ENCODE data around the gene MAML3.

The MAML3 gene

GRCh38 chr4:139838811-139839210, 315.2 kb downstream of the MAML3 start:
- no peak overlapping the region for H3K4me3 ChIP-seq (replicated peaks; ENCODE audit: low read depth, low read length)
- no peak for TF ChIP-seq CTCF (IDR thresholded peaks at IDR 0.05; ENCODE audit: low read depth, low read length, missing control alignments)
- no peak for DNase-seq (ENCODE audit: extremely low read depth, low read depth)

- DNase-seq (ENCODE audit: extremely low read depth, low read depth): no peak
- no peak for TF ChIP-seq CTCF (IDR thresholded peaks at IDR 0.05; ENCODE audit: low read depth, low read length, missing control alignments)
- H3K4me3 ChIP-seq (replicated peaks; ENCODE audit: low read depth, low read length): no peak overlapping the region
Measured at GRCh38 chr4:139834981-139835391, 319.0 kb downstream of the MAML3 start.

- DNase-seq (ENCODE audit: extremely low read depth, low read depth): no peak
- TF ChIP-seq CTCF (IDR thresholded peaks at IDR 0.05; ENCODE audit: low read depth, low read length, missing control alignments): no peak
- H3K4me3 ChIP-seq (replicated peaks; ENCODE audit: low read depth, low read length): no peak overlapping the region
Measured at GRCh38 chr4:139834226-139834662, 319.7 kb downstream of the MAML3 start.

- no peak for DNase-seq (ENCODE audit: extremely low read depth, low read depth)
- H3K4me3 ChIP-seq (replicated peaks; ENCODE audit: low read depth, low read length): no peak overlapping the region
- TF ChIP-seq CTCF (IDR thresholded peaks at IDR 0.05; ENCODE audit: low read depth, low read length, missing control alignments): no peak
Measured at GRCh38 chr4:139833151-139833910, 320.7 kb downstream of the MAML3 start.

- H3K4me3 ChIP-seq (replicated peaks; ENCODE audit: low read depth, low read length): no peak overlapping the region
- no peak for DNase-seq (ENCODE audit: extremely low read depth, low read depth)
Measured at GRCh38 chr4:139828966-139829664, 324.9 kb downstream of the MAML3 start.

GRCh38 chr4:139826426-139826825, 327.6 kb downstream of the MAML3 start:
- no peak overlapping the region for H3K4me3 ChIP-seq (replicated peaks; ENCODE audit: low read depth, low read length)
- no peak for TF ChIP-seq CTCF (IDR thresholded peaks at IDR 0.05; ENCODE audit: low read depth, low read length, missing control alignments)
- no peak for DNase-seq (ENCODE audit: extremely low read depth, low read depth)

More at GRCh38 chr4:139828966-139829664, 324.9 kb downstream of the MAML3 start:
- no peak for TF ChIP-seq CTCF (IDR thresholded peaks at IDR 0.05; ENCODE audit: low read depth, low read length, missing control alignments)

Measured in HFF-Myc (cell line).